NCI-H446 (cell line): ENCODE measurements around the gene C1QL3.

Experiments
- DNase-seq, 2 experiments: peaks; one replicate each; lab custom pipeline; 2025; lab: John Stamatoyannopoulos, UW

C1QL3 gene

GRCh38 chr10:16521311-16522016 is at the start of gene C1QL3:
Gene C1QL3 (minus strand): TSS chr10:16521879. CDS start chr10:16521065, 814 bp downstream.
- DNase-seq = no peak

- no peak for DNase-seq
These were observed 49.1 kb upstream of the C1QL3 start for GRCh38 chr10:16570731-16571130.

- no peak for DNase-seq
These were observed 44.6 kb upstream of the C1QL3 start for GRCh38 chr10:16566202-16566805.

- DNase-seq = peak in 1 of 2 experiments; percentile 13
These were observed 43.9 kb upstream of the C1QL3 start for GRCh38 chr10:16565604-16566003.

DNA sequence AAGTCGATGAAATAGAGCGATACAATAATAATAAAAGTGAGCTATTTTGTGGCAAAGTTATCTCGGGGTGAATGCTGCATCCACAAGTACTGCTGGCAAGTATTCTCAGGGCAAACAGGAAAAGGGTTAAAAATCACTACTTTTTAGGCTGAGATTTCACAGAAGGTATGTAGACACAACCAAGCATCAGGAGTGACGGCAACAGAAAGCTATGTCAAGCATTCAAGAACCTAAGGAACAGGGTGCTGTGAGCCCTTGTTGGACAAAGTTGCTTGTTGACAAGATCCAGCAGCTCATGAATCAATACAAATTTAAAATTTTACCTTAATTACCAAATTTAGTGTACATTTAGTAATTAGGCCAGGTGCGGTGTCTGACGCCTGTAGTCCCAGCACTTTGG is 41.2 kb upstream of the C1QL3 start:
- no peak for DNase-seq

- DNase-seq = no peak
These were observed 37.6 kb upstream of the C1QL3 start for GRCh38 chr10:16559236-16559773.

DNA sequence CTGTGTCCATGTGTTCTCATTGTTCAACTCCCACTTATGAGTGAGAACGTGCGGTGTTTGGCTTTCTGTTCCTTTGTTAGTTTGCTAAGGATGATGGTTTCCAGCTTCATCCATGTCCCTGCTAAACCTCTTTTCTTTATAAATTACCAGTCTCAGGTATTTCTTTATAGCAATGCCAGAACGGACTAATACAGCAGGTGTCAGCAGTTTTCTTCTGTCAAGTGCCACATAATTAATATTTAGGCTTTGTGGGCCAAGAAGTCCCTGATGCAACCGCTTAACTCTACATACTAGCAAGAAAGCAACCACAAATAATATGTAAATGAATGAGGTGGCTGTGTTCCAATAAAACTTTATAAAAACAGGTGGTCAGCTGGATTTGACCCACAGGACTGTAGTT is 26.3 kb upstream of the C1QL3 start:
- no peak for DNase-seq

GRCh38 chr10:16545116-16545736 is 23.5 kb upstream of the C1QL3 start:
- peak; percentile 23 to 53 for DNase-seq

- no peak for DNase-seq
These were observed 22.9 kb upstream of the C1QL3 start for GRCh38 chr10:16544591-16544990.

DNA sequence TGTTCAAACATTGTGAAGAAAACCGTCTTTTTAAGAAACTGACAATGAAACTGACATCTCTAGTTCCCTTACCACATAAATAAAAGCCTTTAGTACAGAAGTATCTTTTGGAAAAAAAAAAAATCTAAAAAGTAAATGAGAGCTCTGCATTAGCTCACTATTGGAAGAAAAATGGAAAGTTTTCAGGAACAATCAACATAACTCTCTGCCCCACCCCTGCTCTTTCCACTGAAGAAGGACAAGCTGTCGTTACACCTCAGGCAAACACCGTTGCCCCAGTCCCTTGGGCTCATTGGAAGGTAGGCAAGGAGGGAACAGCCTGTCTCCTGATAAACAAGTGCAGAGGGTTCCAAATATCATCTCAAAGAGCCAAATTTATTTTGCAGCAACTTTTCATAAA is 22.4 kb upstream of the C1QL3 start:
- no peak for DNase-seq

DNA sequence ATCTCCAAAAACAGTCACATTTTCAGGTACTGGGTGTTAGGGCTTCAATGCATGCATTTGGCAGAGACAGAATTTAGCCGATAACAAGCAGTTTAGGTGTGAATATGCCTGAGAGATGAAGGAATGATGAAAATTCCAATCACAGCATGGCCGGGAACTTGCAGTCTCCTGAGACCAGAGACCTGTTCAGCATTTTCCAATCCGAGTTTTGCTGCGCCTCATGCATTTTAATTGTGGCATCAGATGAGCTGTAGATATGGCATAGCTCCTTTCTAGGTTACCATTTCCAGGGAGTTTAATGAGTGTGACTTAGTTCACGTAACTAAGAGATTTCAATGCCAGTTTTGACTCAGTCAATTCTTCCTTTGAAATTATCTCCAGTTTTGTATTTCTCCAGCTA is 14.5 kb upstream of the C1QL3 start:
- DNase-seq = no peak

DNA sequence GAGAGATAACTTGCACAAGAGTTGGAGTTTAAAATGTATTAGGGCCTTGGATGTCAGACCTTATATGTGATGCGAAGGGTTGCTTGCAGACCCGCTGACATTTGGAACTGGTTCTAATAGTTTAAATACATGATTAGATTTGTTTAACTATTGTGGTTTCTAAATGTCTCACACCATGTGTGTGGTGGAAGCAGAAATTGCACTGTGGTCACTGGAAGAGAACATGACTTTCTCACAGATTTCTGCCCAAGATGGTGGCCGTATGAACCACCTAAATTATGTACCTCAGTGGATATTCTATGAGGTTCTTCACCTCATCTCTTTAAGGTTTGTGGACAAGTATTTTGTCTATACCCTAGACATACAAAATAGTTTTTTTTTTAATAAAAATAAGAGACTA is 8.2 kb upstream of the C1QL3 start:
- DNase-seq = no peak

DNA sequence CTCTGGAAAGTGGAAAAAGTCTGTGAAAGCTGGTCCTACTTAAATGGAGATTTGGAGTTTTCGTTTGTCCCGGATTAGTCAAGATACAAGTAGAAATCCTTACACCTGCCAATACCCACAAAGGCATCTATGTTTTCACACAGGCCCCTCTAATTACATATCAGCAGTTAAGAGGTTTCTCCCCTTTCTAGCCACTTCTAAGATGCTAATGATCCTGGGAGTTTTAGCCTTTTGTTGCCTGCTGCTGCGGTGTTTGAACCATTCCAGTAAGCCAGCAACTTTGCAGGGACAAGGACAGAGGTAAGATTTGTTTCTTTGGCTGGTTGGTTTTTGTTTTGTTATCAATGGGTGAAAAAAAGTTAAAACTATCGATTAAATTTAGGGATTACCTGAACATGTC is 5.8 kb upstream of the C1QL3 start:
- no peak for DNase-seq

- no peak for DNase-seq
These were observed 779 bp downstream of the C1QL3 start for GRCh38 chr10:16520900-16521299.

DNA sequence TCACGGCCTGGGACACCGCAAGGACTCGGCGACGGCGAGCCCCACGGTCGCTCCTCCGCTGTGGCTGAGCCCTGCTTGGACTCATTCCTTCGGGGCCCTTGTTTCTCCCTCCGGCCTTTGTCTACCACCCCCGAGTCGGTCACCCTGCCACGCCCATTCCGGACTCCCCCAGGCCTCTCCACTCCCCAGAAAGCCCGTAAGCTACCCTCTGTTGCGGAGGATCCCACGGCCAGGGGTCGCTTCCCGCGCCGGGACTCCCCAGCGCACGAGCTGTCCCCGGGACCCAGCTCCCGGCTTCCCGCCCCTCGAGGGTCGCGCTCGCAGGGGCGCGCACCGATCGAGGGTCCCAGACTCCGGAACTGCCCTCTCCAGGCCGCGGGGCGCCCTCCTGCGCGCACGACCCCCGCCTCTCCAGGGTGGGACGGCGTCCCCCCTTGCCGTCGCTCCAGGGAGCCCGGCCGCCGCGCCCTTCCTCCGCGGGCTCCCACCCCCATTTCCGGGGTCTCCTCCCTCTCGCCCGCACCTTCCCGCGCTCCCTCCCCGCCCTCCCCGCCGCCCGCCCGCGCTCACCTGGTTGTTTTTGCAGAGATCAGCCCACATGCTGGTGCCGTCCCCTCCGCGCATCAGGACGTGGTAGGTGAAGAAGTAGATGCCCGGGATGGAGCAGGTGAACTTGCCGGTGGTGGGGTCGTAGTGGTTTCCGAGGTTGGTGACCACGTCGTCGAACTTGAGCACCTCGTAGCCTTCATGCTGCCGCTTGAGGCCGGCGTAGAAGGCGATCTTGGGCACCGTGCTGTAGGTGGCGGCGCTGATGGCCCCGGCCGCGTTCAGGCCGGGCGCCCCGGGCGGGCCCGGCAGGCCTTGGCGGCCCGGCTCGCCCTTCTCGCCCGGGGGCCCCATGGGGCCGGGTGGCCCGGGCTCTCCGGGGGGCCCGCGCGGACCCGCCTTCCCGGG is 1.5 kb downstream of the C1QL3 start:
- no peak for DNase-seq

DNA sequence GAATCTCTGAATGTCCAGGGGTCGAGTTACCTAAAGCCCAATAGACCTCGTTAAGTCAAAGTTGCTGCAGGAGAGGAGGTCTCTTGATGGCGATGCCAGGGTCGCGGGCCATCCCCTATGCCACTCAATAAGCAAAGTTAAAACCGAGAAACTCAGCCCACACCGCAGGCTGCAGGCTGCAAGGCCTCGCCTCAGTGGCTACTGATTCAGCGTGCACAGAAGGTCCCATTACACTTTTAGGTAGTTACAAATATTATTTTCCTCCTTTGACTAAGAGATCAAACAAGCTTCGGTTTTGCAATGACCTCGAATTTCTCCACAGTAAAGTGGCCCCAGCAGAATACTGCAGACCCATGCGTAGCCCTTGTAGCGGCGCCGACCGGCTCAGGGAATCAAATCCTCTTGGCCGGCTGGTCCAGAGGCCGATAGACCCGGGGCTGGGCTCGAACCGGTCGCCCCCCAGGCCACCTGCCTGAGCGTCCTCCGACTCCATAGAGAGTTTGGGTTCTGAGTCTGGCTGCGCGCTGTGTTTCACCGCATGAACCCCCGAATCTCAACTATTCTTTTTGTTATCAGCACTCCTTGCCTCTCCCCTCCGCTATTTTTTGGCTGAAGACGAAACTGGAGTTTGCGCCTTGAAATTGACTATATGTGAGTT is 2.3 kb downstream of the C1QL3 start:
- no peak for DNase-seq

- no peak for DNase-seq
These were observed 2.9 kb downstream of the C1QL3 start for GRCh38 chr10:16518822-16519221.

GRCh38 chr10:16510843-16511242 is 10.8 kb downstream of the C1QL3 start:
- no peak for DNase-seq

GRCh38 chr10:16509996-16510395 is 11.7 kb downstream of the C1QL3 start:
- no peak for DNase-seq

- DNase-seq = no peak
These were observed 16.5 kb downstream of the C1QL3 start for GRCh38 chr10:16505161-16505560.

DNA sequence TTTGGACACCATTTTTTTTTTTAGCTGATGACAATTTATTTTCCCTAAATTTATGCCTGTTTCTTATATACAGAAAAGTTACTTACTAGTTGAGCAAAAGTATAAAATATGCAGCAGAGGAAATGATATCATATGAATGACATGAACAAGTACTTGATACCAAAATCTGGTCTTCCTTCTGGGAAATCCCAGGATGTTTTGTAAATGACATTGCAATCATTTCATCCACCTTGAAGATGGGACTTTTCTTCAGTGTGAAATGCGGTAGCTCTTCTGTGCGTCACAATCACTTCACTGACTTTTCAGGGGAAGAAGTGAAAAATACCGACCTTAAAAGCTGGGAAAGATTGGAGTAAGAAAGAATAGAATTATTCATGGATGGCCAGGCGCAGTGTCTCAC is 23.8 kb downstream of the C1QL3 start:
- DNase-seq = no peak
